ENCODE results near the gene FGFR3. TPM values are rescaled to one million over a fixed set of nuclear protein-coding genes. Genes with fewer than 3 reads are reported as not detected.

FGFR3 gene
- total RNA-seq, 1 donor from 2014 or later: 4.7 TPM

GRCh38 chr4:1797861-1798579, 4.9 kb downstream of the FGFR3 start:
- no peak for DNase-seq (ENCODE audit: low spot score)
- intact Hi-C loops (cut with DNase I): no loop called here

GRCh38 chr4:1798580-1799386, 5.7 kb downstream of the FGFR3 start:
- intact Hi-C loops (cut with DNase I): no loop called here
- DNase-seq (ENCODE audit: low spot score): no peak

DNA sequence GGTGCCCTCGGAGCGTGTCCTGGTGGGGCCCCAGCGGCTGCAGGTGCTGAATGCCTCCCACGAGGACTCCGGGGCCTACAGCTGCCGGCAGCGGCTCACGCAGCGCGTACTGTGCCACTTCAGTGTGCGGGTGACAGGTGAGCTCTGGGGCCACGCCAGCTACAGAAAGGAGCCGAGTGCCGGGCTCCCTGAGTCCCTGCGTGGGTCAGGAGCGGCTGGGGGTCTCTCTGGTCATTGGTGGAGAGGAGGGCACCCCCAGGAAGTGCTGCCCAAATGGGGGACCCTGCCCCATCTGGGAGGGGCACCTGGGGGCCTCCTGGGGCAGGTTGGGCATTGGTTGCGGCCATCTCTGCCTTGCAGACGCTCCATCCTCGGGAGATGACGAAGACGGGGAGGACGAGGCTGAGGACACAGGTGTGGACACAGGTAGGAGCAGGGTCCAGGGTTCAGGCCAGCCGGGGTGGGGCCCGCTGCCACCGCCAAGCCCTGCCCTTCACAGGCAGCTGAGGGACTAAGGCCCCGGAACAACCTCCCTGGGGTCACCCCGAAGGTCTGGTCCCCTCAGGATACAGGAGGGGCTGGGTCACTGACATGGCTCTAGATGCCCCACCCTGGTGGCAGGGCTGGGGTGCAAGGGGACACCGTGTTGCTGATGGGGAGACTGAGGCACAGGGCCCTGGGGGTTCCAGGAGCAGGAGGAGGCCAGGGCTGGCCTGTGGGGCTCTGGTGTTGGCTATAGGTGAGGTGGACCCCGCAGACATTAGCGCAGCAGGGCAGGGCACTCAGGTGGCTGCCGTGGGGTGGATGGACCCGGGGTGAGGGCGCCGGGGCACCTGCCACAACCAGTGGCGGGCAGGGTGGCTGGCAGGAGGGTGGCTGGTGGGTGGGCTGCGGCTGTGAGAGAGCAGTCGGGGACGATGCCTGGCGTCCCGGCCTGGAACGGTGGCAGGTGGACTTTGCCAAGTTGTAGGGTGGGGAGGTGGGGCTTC, 6.6 kb downstream of the FGFR3 start:
- intact Hi-C loops (cut with DNase I): no loop called here
- DNase-seq (ENCODE audit: low spot score): no peak

- intact Hi-C loops (cut with DNase I): no loop called here
- DNase-seq (ENCODE audit: low spot score): no peak
These were observed 7.7 kb downstream of the FGFR3 start for GRCh38 chr4:1800805-1801204.

DNA sequence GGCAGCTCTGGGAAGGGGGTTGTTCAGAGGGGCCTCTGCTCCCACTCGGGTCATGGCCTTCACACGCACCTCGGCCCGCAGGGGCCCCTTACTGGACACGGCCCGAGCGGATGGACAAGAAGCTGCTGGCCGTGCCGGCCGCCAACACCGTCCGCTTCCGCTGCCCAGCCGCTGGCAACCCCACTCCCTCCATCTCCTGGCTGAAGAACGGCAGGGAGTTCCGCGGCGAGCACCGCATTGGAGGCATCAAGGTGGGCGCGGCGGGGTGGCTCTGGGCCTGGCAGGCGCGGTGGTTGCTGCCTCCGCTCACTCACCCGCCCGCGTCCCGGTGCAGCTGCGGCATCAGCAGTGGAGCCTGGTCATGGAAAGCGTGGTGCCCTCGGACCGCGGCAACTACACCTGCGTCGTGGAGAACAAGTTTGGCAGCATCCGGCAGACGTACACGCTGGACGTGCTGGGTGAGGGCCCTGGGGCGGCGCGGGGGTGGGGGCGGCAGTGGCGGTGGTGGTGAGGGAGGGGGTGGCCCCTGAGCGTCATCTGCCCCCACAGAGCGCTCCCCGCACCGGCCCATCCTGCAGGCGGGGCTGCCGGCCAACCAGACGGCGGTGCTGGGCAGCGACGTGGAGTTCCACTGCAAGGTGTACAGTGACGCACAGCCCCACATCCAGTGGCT, 8.3 kb downstream of the FGFR3 start:
- DNase-seq (ENCODE audit: low spot score): no peak
- intact Hi-C loops (cut with DNase I): no loop called here

DNA sequence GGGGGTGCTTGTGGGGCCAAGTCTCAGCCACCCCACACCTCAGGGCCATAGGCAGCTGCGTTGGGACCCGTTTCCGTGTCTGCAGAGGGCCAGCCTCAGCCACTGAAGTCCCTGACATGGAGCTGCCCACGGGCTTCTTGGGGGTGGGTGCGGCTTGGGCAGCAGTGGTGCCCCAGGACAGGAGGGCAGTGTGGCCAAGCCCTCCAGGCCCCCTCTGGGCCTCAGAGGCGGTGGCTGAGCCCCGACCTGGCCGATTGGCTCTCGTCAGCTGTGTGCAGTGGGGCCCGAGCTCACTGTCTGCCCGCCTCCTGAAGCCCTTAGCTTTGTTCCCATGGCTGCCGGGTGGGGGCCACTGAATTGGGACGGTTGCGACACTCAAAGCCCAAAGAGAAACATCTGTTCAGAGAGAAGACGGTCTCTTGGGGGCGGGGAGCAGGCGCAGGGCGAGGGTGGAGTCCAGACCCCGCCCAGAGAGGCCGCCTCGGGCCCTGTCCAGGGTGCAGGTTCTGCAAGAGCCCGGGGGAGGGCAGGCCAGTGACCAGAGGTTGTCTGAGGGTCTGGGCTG, 9.1 kb downstream of the FGFR3 start:
- no peak for DNase-seq (ENCODE audit: low spot score)
- intact Hi-C loops (cut with DNase I): no loop called here

GRCh38 chr4:1802720-1803522, 9.8 kb downstream of the FGFR3 start:
- no peak for DNase-seq (ENCODE audit: low spot score)
- intact Hi-C loops (cut with DNase I): no loop called here

- no peak for DNase-seq (ENCODE audit: low spot score)
- intact Hi-C loops (cut with DNase I): no loop called here
These were observed 10.7 kb downstream of the FGFR3 start for GRCh38 chr4:1803523-1804423.

GRCh38 chr4:1804638-1805492, 11.8 kb downstream of the FGFR3 start:
- intact Hi-C loops (cut with DNase I): no loop called here
- no peak for DNase-seq (ENCODE audit: low spot score)

DNA sequence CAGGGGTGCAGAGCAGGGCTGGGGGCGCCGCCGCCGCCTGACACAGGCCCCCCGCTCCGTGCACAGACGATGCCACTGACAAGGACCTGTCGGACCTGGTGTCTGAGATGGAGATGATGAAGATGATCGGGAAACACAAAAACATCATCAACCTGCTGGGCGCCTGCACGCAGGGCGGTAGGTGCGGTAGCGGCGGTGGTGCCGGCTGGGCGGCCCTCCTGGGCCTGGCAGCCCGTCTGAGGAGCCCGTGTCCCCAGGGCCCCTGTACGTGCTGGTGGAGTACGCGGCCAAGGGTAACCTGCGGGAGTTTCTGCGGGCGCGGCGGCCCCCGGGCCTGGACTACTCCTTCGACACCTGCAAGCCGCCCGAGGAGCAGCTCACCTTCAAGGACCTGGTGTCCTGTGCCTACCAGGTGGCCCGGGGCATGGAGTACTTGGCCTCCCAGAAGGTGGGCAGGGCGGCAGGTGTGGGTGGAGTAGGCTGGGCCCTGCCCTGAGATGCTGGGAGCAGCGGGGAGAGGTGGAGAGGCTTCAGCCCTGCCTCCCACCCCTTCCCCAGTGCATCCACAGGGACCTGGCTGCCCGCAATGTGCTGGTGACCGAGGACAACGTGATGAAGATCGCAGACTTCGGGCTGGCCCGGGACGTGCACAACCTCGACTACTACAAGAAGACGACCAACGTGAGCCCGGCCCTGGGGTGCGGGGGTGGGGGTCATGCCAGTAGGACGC, 12.6 kb downstream of the FGFR3 start:
- DNase-seq (ENCODE audit: low spot score): no peak
- intact Hi-C loops (cut with DNase I): no loop called here

DNA sequence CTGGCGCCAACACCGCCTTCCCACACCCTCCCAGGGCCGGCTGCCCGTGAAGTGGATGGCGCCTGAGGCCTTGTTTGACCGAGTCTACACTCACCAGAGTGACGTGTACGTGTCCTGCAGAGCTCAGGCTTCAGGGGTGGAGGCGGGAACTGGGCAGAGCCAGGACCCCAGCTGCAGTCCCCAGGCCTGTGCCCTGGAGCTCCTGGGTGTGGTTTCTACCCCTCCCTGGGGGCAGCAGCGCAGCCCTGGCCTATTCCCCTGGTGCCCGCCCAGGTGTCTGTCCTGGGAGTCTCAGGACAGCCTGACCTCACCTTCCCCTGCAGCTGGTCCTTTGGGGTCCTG, 13.1 kb downstream of the FGFR3 start:
- no peak for DNase-seq (ENCODE audit: low spot score)
- intact Hi-C loops (cut with DNase I): no loop called here

GRCh38 chr4:1806596-1807331, 13.7 kb downstream of the FGFR3 start:
- DNase-seq (ENCODE audit: low spot score): no peak
- intact Hi-C loops (cut with DNase I): no loop called here

DNA sequence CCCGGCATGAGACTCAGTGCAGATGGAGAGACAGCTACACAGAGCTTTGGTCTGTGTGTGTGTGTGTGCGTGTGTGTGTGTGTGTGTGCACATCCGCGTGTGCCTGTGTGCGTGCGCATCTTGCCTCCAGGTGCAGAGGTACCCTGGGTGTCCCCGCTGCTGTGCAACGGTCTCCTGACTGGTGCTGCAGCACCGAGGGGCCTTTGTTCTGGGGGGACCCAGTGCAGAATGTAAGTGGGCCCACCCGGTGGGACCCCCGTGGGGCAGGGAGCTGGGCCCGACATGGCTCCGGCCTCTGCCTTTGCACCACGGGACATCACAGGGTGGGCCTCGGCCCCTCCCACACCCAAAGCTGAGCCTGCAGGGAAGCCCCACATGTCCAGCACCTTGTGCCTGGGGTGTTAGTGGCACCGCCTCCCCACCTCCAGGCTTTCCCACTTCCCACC, 14.3 kb downstream of the FGFR3 start:
- no peak for DNase-seq (ENCODE audit: low spot score)
- intact Hi-C loops (cut with DNase I): no loop called here

GRCh38 chr4:1808396-1808795, 15.3 kb downstream of the FGFR3 start:
- intact Hi-C loops (cut with DNase I): no loop called here
- DNase-seq (ENCODE audit: low spot score): no peak

Data from cardiac septum (tissue), 1 donor.